ENCODE results near the gene AGER. TPM values are rescaled to one million over a fixed set of nuclear protein-coding genes. Genes with fewer than 3 reads are reported as not detected.

AGER gene
- total RNA-seq, 2 donors from 2014 or later: 3.0 to 4.9 TPM

- peaks cover 0 to 8% of the 10 kb centered on the region in 2 donors for H3K27me3 ChIP-seq
- WGBS, 2 donors: 42 to 44% methylated on average over 13 to 19 of the region's 24 CpGs
- DNase-seq (no peak), ATAC-seq (no peak)
- intact Hi-C loops (cut with DNase I): no loop called here
- H3K4me3 ChIP-seq: no peak within 1 kb of the TSS
- TF ChIP-seq CTCF (IDR thresholded peaks at IDR 0.05) (no peak), POLR2A (IDR thresholded peaks at IDR 0.05) (no peak)
- H3K36me3 ChIP-seq (replicated peaks in 1 of 2; ENCODE audit: insufficient read depth in 1 of 2, low read depth in 2 of 2): no peaks in the 10 kb centered on the region
- H3K27ac ChIP-seq: peak within 1 kb of the TSS in 2 of 4 donors; percentile 1 to 90
- no peaks in the 10 kb centered on the region for H3K9me3 ChIP-seq
- H3K4me1 ChIP-seq: peaks cover 39% of the 10 kb centered on the region
These were observed 31.9 kb downstream of the AGER start, which contains the start of gene PRRT1 for GRCh38 chr6:32151863-32152768. Gene PRRT1, minus strand, starts transcription at chr6:32151939. Its CDS starts 112 bp downstream, at chr6:32151827.

GRCh38 chr6:32151181-32151862 lies 32.7 kb downstream of the AGER start:
- DNase-seq (no peak), ATAC-seq (no peak)
- H3K9me3 ChIP-seq: no peaks in the 10 kb centered on the region
- H3K36me3 ChIP-seq (replicated peaks in 1 of 2; ENCODE audit: insufficient read depth in 1 of 2, low read depth in 2 of 2): no peaks in the 10 kb centered on the region
- no peak overlapping the region for H3K4me3 ChIP-seq
- peaks cover 0 to 8% of the 10 kb centered on the region in 2 donors for H3K27me3 ChIP-seq
- H3K27ac ChIP-seq: no peak overlapping the region
- intact Hi-C loops (cut with DNase I): no loop called here
- TF ChIP-seq POLR2A (IDR thresholded peaks at IDR 0.05) (no peak), CTCF (IDR thresholded peaks at IDR 0.05) (no peak)
- peaks cover 39% of the 10 kb centered on the region for H3K4me1 ChIP-seq
- WGBS, 2 donors: 44 to 62% methylated on average over 8 of the region's 8 CpGs

GRCh38 chr6:32149932-32150870 lies 33.9 kb downstream of the AGER start:
- 40 to 57% methylated on average over 30 to 54 of the region's 55 CpGs for WGBS, 2 donors
- H3K27ac ChIP-seq: no peak overlapping the region

More at GRCh38 chr6:32149932-32150870, 33.9 kb downstream of the AGER start:
- DNase-seq: no peak
- ATAC-seq: no peak
- no peak overlapping the region for H3K4me3 ChIP-seq
- H3K9me3 ChIP-seq: no peaks in the 10 kb centered on the region
- TF ChIP-seq POLR2A (IDR thresholded peaks at IDR 0.05) (no peak), CTCF (IDR thresholded peaks at IDR 0.05) (no peak)
- H3K4me1 ChIP-seq: peaks cover 31% of the 10 kb centered on the region
- no peaks in the 10 kb centered on the region for H3K36me3 ChIP-seq (replicated peaks in 1 of 2; ENCODE audit: insufficient read depth in 1 of 2, low read depth in 2 of 2)
- peaks cover 0 to 8% of the 10 kb centered on the region in 2 donors for H3K27me3 ChIP-seq
- intact Hi-C loops (cut with DNase I): no loop called here
